ENCODE results near the gene PRSS50. TPM values are rescaled to one million over a fixed set of nuclear protein-coding genes. Genes with fewer than 3 reads are reported as not detected.

The PRSS50 gene
- polyA plus RNA-seq, 1 experiment: not detected

GRCh38 chr3:46714728-46715506 is 2.8 kb downstream of the PRSS50 start:
- ChIA-PET POLR2A (no interaction called here), CTCF (interaction anchor here (0.8 to 1.5 kb wide), 2 partner anchors 180 to 195 kb away, joined by 3 to 9 read pairs; no protein-coding TSS in a partner anchor)
- no peak for DNase-seq (ENCODE audit: low read depth, low spot score)
- TF ChIP-seq CTCF (IDR thresholded peaks at IDR 0.05; ENCODE audit: low read depth, low read length): no peak
- Histone ChIP-seq H3K4me3 (ENCODE audit: low read depth, low read length) (no peak overlapping the region), H3K27me3 (ENCODE audit: control insufficient read depth, insufficient read depth, low read length) (peaks cover 40% of the 10 kb centered on the region), H3K9me3 (ENCODE audit: control insufficient read depth, insufficient read depth, low read length) (no peaks in the 10 kb centered on the region), H3K27ac (ENCODE audit: low read depth, low read length) (no peak overlapping the region)

- H3K27me3 ChIP-seq (ENCODE audit: control insufficient read depth, insufficient read depth, low read length): peaks cover 39% of the 10 kb centered on the region
- TF ChIP-seq CTCF (IDR thresholded peaks at IDR 0.05; ENCODE audit: low read depth, low read length): no peak
- POLR2A ChIA-PET: no interaction called here
- no peaks in the 10 kb centered on the region for H3K9me3 ChIP-seq (ENCODE audit: control insufficient read depth, insufficient read depth, low read length)
- H3K27ac ChIP-seq (ENCODE audit: low read depth, low read length): no peak overlapping the region
- no peak overlapping the region for H3K4me3 ChIP-seq (ENCODE audit: low read depth, low read length)
- CTCF ChIA-PET: interaction anchor here (0.6 to 0.8 kb wide), 2 partner anchors 132 to 196 kb away, joined by 3 read pairs; no protein-coding TSS in a partner anchor
- no peak for DNase-seq (ENCODE audit: low read depth, low spot score)
Observed at GRCh38 chr3:46713898-46714552, 3.6 kb downstream of the PRSS50 start.

- no peaks in the 10 kb centered on the region for H3K9me3 ChIP-seq (ENCODE audit: control insufficient read depth, insufficient read depth, low read length)
- no peak for DNase-seq (ENCODE audit: low read depth, low spot score)
- no peak overlapping the region for H3K4me3 ChIP-seq (ENCODE audit: low read depth, low read length)
- H3K27me3 ChIP-seq (ENCODE audit: control insufficient read depth, insufficient read depth, low read length): peaks cover 33% of the 10 kb centered on the region
- TF ChIP-seq CTCF (IDR thresholded peaks at IDR 0.05; ENCODE audit: low read depth, low read length): no peak
- ChIA-PET POLR2A (no interaction called here), CTCF (interaction anchor here (0.6 kb wide), 1 partner anchor 133 kb away, joined by 3 read pairs; no protein-coding TSS in a partner anchor)
- H3K27ac ChIP-seq (ENCODE audit: low read depth, low read length): no peak overlapping the region
Observed at GRCh38 chr3:46713050-46713897, 4.4 kb downstream of the PRSS50 start.

GRCh38 chr3:46712191-46713049 is 5.2 kb downstream of the PRSS50 start:
- no peak for TF ChIP-seq CTCF (IDR thresholded peaks at IDR 0.05; ENCODE audit: low read depth, low read length)
- no peak for DNase-seq (ENCODE audit: low read depth, low spot score)
- CTCF ChIA-PET: no interaction called here

More at GRCh38 chr3:46712191-46713049, 5.2 kb downstream of the PRSS50 start:
- Histone ChIP-seq H3K27ac (ENCODE audit: low read depth, low read length) (no peak overlapping the region), H3K27me3 (ENCODE audit: control insufficient read depth, insufficient read depth, low read length) (peaks cover 30% of the 10 kb centered on the region), H3K9me3 (ENCODE audit: control insufficient read depth, insufficient read depth, low read length) (no peaks in the 10 kb centered on the region), H3K4me3 (ENCODE audit: low read depth, low read length) (no peak overlapping the region)
- POLR2A ChIA-PET: no interaction called here

Data from AG04450 (cell line).